IMR-90 (cell line): Measurements from ENCODE around the gene PSD2. TPM values are rescaled to one million over a fixed set of nuclear protein-coding genes. Genes with fewer than 3 reads are reported as not detected.

Experiments
- ATAC-seq: fragments of 200-7000 bp; cut with Tn5 transposase; 2 replicates; pipeline ENCODE4 v1.9.1; 2020; ENCODE audit warnings: low read depth, mild to moderate bottlenecking, moderate library complexity
- BruUV-seq: library from RNA; stranded (reverse); fragments of 400-500 nt; replicated peaks from 2 replicates; lab custom pipeline; 2021; lab: Mats Ljungman, UMichigan
- CTCF ChIA-PET: fragments of 300-600 bp; formaldehyde crosslinking; extraction: SDS; loops from one replicate; lab custom pipeline; 2021; ENCODE audit warnings: antibody characterized with exemption; lab: Yijun Ruan, JAX
- POLR2A ChIA-PET: fragments of 300-600 bp; sonication (Branson Sonifier 250); formaldehyde crosslinking; loops from one replicate; lab custom pipeline; 2022; ENCODE audit warnings: antibody characterized with exemption; ENCODE audit not compliant: unreplicated experiment; lab: Charles Lee
- DNase-seq: peaks from one replicate; pipeline ENCODE4 v3.0.0; 2013
- H2AFZ ChIP-seq: replicated peaks from 2 replicates; pipeline ENCODE3; 2013; ENCODE audit warnings: low read length, mild to moderate bottlenecking; ENCODE audit not compliant: poor library complexity
- H2AK5ac ChIP-seq: 2 replicates; pipeline ENCODE4 v1.6.1; 2013; ENCODE audit warnings: low read depth, low read length, inconsistent platforms
- H2AK9ac ChIP-seq: replicated peaks from 2 replicates; pipeline ENCODE3; 2013; ENCODE audit warnings: mild to moderate bottlenecking, low read depth, low read length, moderate library complexity; ENCODE audit not compliant: poor library complexity
- H2BK120ac ChIP-seq: 2 replicates; pipeline ENCODE4 v1.6.1; 2013; ENCODE audit warnings: low read depth, low read length, inconsistent platforms
- H2BK15ac ChIP-seq: 3 replicates; pipeline ENCODE4 v1.6.1; 2013; ENCODE audit warnings: low read depth, low read length, inconsistent platforms
- H2BK20ac ChIP-seq: 2 replicates; pipeline ENCODE4 v1.6.1; 2013; ENCODE audit warnings: low read depth, mild to moderate bottlenecking, inconsistent platforms, low read length, moderate library complexity
- H2BK5ac ChIP-seq: 2 replicates; pipeline ENCODE4 v1.6.1; 2013; ENCODE audit warnings: mild to moderate bottlenecking, low read depth, low read length, inconsistent platforms; ENCODE audit not compliant: poor library complexity, severe bottlenecking
- H3K14ac ChIP-seq: replicated peaks from 2 replicates; pipeline ENCODE4 v1.6.1; 2013; ENCODE audit warnings: low read depth, low read length, inconsistent platforms
- H3K18ac ChIP-seq: 2 replicates; pipeline ENCODE4 v1.6.1; 2013; ENCODE audit warnings: low read depth, low read length, control low read depth
- H3K23ac ChIP-seq: 2 replicates; pipeline ENCODE4 v1.6.1; 2013; ENCODE audit warnings: low read depth, low read length, inconsistent platforms
- H3K27ac ChIP-seq: 2 replicates; pipeline ENCODE4 v1.5.1; 2013; ENCODE audit warnings: mild to moderate bottlenecking, control low read depth, low read length; ENCODE audit not compliant: insufficient read depth
- H3K27me3 ChIP-seq: 2 replicates; pipeline ENCODE4 v1.6.1; 2013; ENCODE audit warnings: low read length; ENCODE audit not compliant: control insufficient read depth, insufficient read depth
- H3K36me3 ChIP-seq: 2 replicates; pipeline ENCODE4 v1.6.1; 2013; ENCODE audit warnings: low read length, mixed read lengths; ENCODE audit not compliant: control insufficient read depth, insufficient read depth
- H3K4ac ChIP-seq: 2 replicates; pipeline ENCODE4 v1.6.1; 2013; ENCODE audit warnings: low read depth, low read length, inconsistent platforms
- H3K4me1 ChIP-seq: 2 replicates; pipeline ENCODE4 v1.6.1; 2013; ENCODE audit warnings: low read length, mixed read lengths; ENCODE audit not compliant: control insufficient read depth, insufficient read depth
- H3K4me2 ChIP-seq: 2 replicates; pipeline ENCODE4 v1.6.1; 2013; ENCODE audit warnings: low read depth, mild to moderate bottlenecking, control low read depth, low read length, moderate library complexity
- H3K4me3 ChIP-seq: 2 replicates; pipeline ENCODE4 v1.5.1; 2013; ENCODE audit warnings: low read depth, mild to moderate bottlenecking, control low read depth, low read length, moderate library complexity; ENCODE audit not compliant: insufficient read depth
- H3K56ac ChIP-seq: 2 replicates; pipeline ENCODE4 v1.6.1; 2013; ENCODE audit warnings: low read length, inconsistent platforms; ENCODE audit not compliant: insufficient read depth; ENCODE audit errors: extremely low read depth
- H3K79me1 ChIP-seq, 2 experiments: 2 replicates each; pipeline ENCODE4 v1.6.1; 2013; ENCODE audit warnings: low read length in 2 of 2, inconsistent platforms in 1 of 2, low read depth in 1 of 2
- H3K9ac ChIP-seq: 2 replicates; pipeline ENCODE4 v1.6.1; 2013; ENCODE audit warnings: low read depth, low read length, control low read depth
- H3K9me1 ChIP-seq: 2 replicates; pipeline ENCODE4 v1.6.1; 2013; ENCODE audit warnings: low read length, inconsistent platforms; ENCODE audit not compliant: insufficient read depth
- H3K9me3 ChIP-seq: 2 replicates; pipeline ENCODE4 v1.6.1; 2013; ENCODE audit warnings: low read length; ENCODE audit not compliant: control insufficient read depth, insufficient read depth
- H4K20me1 ChIP-seq: 2 replicates; pipeline ENCODE4 v1.6.1; 2013; ENCODE audit warnings: low read length, inconsistent platforms; ENCODE audit not compliant: insufficient read depth
- H4K5ac ChIP-seq: 2 replicates; pipeline ENCODE4 v1.6.1; 2013; ENCODE audit warnings: mild to moderate bottlenecking, low read depth, low read length, control low read depth
- H4K8ac ChIP-seq, 2 experiments: 2 replicates each; pipeline ENCODE4 v1.6.1; 2013; ENCODE audit warnings: low read depth in 2 of 2, low read length in 2 of 2, control low read depth in 1 of 2, inconsistent platforms in 1 of 2
- H4K91ac ChIP-seq: 2 replicates; pipeline ENCODE4 v1.6.1; 2013; ENCODE audit warnings: low read depth, low read length, inconsistent platforms; ENCODE audit not compliant: insufficient read depth
- BHLHE40 ChIP-seq: fragments of 150-350 bp; IDR thresholded peaks from 2 replicates; pipeline ENCODE4 v1.6.1; 2016; ENCODE audit warnings: mild to moderate bottlenecking, low read depth, low read length
- CEBPB ChIP-seq: IDR thresholded peaks from 2 replicates; pipeline ENCODE4 v1.6.1; 2012; ENCODE audit warnings: low read depth, low read length, improper control_type of control experiment
- CHD1 ChIP-seq: IDR thresholded peaks from 2 replicates; pipeline ENCODE4 v1.6.1; 2012; ENCODE audit warnings: low read depth, low read length, improper control_type of control experiment
- CTCF ChIP-seq: conservative IDR thresholded peaks from 2 replicates; pipeline ENCODE4 v1.5.1; 2012; ENCODE audit warnings: mild to moderate bottlenecking, low read depth, low read length, improper control_type of control experiment
- ELK1 ChIP-seq: fragments of 150-350 bp; IDR thresholded peaks from 2 replicates; pipeline ENCODE4 v1.6.1; 2016; ENCODE audit warnings: low read depth, mild to moderate bottlenecking, low read length, moderate library complexity, borderline replicate concordance
- FOS ChIP-seq: fragments of 150-350 bp; IDR thresholded peaks from 2 replicates; pipeline ENCODE4 v1.6.1; 2016; ENCODE audit warnings: low read depth, low read length
- MAFK ChIP-seq: IDR thresholded peaks from 2 replicates; pipeline ENCODE4 v1.6.1; 2012; ENCODE audit warnings: low read depth, low read length, improper control_type of control experiment
- MAZ ChIP-seq: IDR thresholded peaks from 2 replicates; pipeline ENCODE4 v1.6.1; 2012; ENCODE audit warnings: low read depth, mild to moderate bottlenecking, low read length, improper control_type of control experiment, moderate library complexity, borderline replicate concordance
- MXI1 ChIP-seq: IDR thresholded peaks from 2 replicates; pipeline ENCODE4 v1.6.1; 2012; ENCODE audit warnings: low read depth, mild to moderate bottlenecking, low read length, moderate library complexity, borderline replicate concordance
- NFE2L2 ChIP-seq: fragments of 150-350 bp; IDR thresholded peaks from 2 replicates; pipeline ENCODE4 v1.6.1; 2016; ENCODE audit warnings: low read depth, mild to moderate bottlenecking, low read length
- POLR2A ChIP-seq: IDR thresholded peaks from 2 replicates; pipeline ENCODE4 v1.6.1; 2012; ENCODE audit warnings: mild to moderate bottlenecking, low read depth, low read length
- RAD21 ChIP-seq: IDR thresholded peaks from 2 replicates; pipeline ENCODE4 v1.6.1; 2012; ENCODE audit warnings: low read length, improper control_type of control experiment
- RCOR1 ChIP-seq: IDR thresholded peaks from 2 replicates; pipeline ENCODE4 v1.6.1; 2012; ENCODE audit warnings: mild to moderate bottlenecking, low read length, improper control_type of control experiment; ENCODE audit not compliant: insufficient replicate concordance
- RFX5 ChIP-seq: IDR thresholded peaks from 2 replicates; pipeline ENCODE4 v1.8.0; 2012; ENCODE audit warnings: low read depth, mild to moderate bottlenecking, low read length, moderate library complexity
- SMC3 ChIP-seq: fragments of 150-350 bp; IDR thresholded peaks from 2 replicates; pipeline ENCODE4 v1.6.1; 2016; ENCODE audit warnings: low read depth, mild to moderate bottlenecking, antibody characterized with exemption, low read length, moderate library complexity
- USF2 ChIP-seq: fragments of 150-350 bp; IDR thresholded peaks from 2 replicates; pipeline ENCODE4 v1.6.1; 2017; ENCODE audit warnings: mild to moderate bottlenecking, antibody characterized with exemption, low read length, low read depth
- WGBS, 2 experiments: methylation state at CpG; one replicate each; pipeline versions ENCODE4 v1.1.5 to v1.1.7; 2013; ENCODE audit warnings: missing lambda C conversion rate in 2 of 2; ENCODE audit not compliant: insufficient read length in 1 of 2; ENCODE audit errors: extremely low coverage in 2 of 2; 5-methylcytosine and 5-hydroxymethylcytosine counted together
- dilution Hi-C: fragments of 300-500 bp; cut with HindIII; formaldehyde crosslinking; loops from one replicate; pipeline ENCODE4 v1.14.3; 2018; ENCODE audit warnings: low sequenced_read_pairs; ENCODE audit not compliant: unreplicated experiment
- in situ Hi-C: fragments of 300-500 bp; cut with MboI; formaldehyde crosslinking; loops from 3 replicates; pipeline ENCODE4 v1.14.3; 2019; ENCODE audit warnings: low sequenced_read_pairs, inconsistent platforms, mixed read lengths
- intact Hi-C: fragments of 100-400 bp; cut with micrococcal nuclease; formaldehyde crosslinking; loops from 2 replicates; pipeline ENCODE4 v1.10.0; 2022
- polyA plus RNA-seq, 3 experiments: library from polyadenylated mRNA; depleted of rRNA; stranded (reverse); fragments of >200 nt; gene quantifications; 2 replicates each; pipeline ENCODE4 v1.2.3, GENCODE V29; 2012; ENCODE audit warnings: low replicate concordance in 1 of 3
- total RNA-seq: library from RNA; depleted of rRNA; stranded (reverse); fragments of >200 nt; gene quantifications from 2 replicates; pipeline ENCODE4 v1.2.3, GENCODE V29; 2012

PSD2 gene
- total and polyA plus RNA-seq, 2 of the 4 experiments (the other 2 are of a cell fraction): 0.05 TPM; not detected in 1

- Histone ChIP-seq H4K91ac (no peak overlapping the region), H4K20me1 (no peaks in the 10 kb centered on the region), H3K56ac (no peak overlapping the region), H2AK5ac (no peak overlapping the region), H2AK9ac (no peak overlapping the region), H4K8ac (no peak overlapping the region), H3K27ac (no peak overlapping the region), H3K18ac (no peak overlapping the region), H3K79me1 (no peaks in the 10 kb centered on the region), H3K9me3 (no peaks in the 10 kb centered on the region), H3K4me3 (no peak overlapping the region), H3K4me1 (no peaks in the 10 kb centered on the region), H2BK15ac (no peak overlapping the region), H3K4me2 (no peak overlapping the region), H3K4ac (no peak overlapping the region), H2BK20ac (no peak overlapping the region), H3K27me3 (peaks cover 83% of the 10 kb centered on the region), H3K23ac (no peak overlapping the region), H2AFZ (no peak overlapping the region), H3K36me3 (no peaks in the 10 kb centered on the region), H3K9ac (no peak overlapping the region), H2BK120ac (no peak overlapping the region), H4K5ac (no peak overlapping the region), H3K9me1 (no peaks in the 10 kb centered on the region), H3K14ac (no peak overlapping the region), H2BK5ac (no peak overlapping the region)
- BruUV-seq: no TSS peak
- intact Hi-C loops (no loop called here), dilution Hi-C loops (no loop called here), in situ Hi-C loops (loop anchor here (25.0 kb wide), 1 partner anchor 563 kb away; the partner anchor contains the start of gene SLC4A9)
- no peak for ATAC-seq
- no peak for TF ChIP-seq NFE2L2
- TF ChIP-seq SMC3: no peak
- no peak for TF ChIP-seq RAD21
- TF ChIP-seq RCOR1: no peak
- TF ChIP-seq RFX5: no peak
- no peak for TF ChIP-seq USF2
- no peak for TF ChIP-seq ELK1
- TF ChIP-seq BHLHE40: no peak
- no peak for TF ChIP-seq CTCF
- TF ChIP-seq CEBPB: no peak
- TF ChIP-seq POLR2A: no peak
- TF ChIP-seq CHD1: no peak
- no peak for TF ChIP-seq MAZ
- no peak for TF ChIP-seq FOS
- no peak for TF ChIP-seq MXI1
- no peak for TF ChIP-seq MAFK
- no peak for DNase-seq
- CTCF ChIA-PET: no interaction called here
- POLR2A ChIA-PET: no interaction called here
- WGBS, 2 experiments: 0% methylated on average over 1 of the region's 2 CpGs; no CpG with 5 or more reads in 1 of the 2 experiments
These were observed 3.3 kb downstream of the PSD2 start for GRCh38 chr5:139798883-139799282.
